ENCODE results near the gene ISOC2.

Gene ISOC2

DNA sequence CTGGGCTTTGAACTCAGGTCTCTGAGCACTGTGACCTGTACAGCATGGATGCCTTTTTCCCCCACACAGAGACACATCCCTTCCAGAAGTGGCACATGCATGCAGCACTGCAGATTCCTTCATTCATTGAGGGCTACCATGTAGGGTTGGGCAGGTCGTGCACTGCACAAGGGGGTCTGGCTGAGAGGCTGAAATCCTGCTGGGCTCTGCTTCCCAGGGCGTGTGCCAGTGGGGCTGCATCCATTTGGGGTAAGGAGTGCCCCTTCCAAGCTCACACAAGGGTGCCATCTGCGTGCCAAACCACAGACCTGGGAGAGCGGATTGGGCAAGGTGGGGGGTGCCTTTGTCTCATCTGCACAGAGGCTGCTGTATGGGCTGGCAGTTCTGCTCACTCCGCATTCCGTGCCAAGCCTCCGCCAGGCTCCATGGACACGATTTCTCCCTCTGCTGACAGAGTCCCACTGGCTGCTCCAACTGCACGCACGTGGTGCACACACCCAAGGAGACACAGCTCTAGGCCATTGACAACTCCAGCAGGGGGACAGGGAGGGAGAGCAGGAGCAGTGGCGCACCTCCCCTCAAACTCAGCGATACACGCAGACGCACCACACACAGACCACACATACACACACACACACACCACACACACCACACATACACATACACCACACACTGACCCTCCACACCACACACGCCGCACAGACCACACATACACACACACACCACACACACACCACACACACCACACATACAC is 13.8 kb downstream of the ISOC2 start:
- Histone ChIP-seq H3K4me3 (replicated peaks; ENCODE audit: insufficient read depth, low read length) (no peak overlapping the region), H3K27me3 (ENCODE audit: insufficient read depth, poor library complexity, severe bottlenecking) (peaks cover 26% of the 10 kb centered on the region), H3K27ac (replicated peaks) (peak overlapping the region; percentile 23; the same call in 1 of the 2 replicates)
- DNase-seq (ENCODE audit: low read depth in 1 of 2, low spot score in 1 of 2) = peak in 1 of 2 experiments; percentile 91
- no peak for TF ChIP-seq REST (IDR thresholded peaks at IDR 0.05; ENCODE audit: insufficient replicate concordance, low read depth)
- peak; percentile 59; the same call in 1 of the 2 replicates for TF ChIP-seq POLR2AphosphoS5 (IDR thresholded peaks at IDR 0.05; ENCODE audit: low read depth)

DNA sequence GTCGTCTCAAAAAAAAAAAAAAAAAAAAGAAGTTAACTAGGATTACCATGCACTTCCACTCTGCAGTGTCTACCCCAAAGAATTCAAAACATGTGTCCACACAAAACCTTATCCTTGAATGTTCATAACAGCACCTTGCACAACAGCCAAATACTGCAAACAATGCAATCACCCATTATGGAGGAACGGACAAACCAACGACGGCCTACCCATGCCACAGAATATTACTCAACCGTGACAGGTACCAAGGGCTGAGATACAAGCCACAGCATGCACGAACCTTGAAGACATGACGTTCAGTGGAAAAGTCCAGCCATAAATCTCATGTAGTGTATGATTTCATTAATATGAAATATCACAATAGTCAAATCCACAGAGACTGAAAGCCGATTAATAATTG is 15.4 kb downstream of the ISOC2 start:
- H3K27me3 ChIP-seq (ENCODE audit: insufficient read depth, poor library complexity, severe bottlenecking) = peaks cover 24% of the 10 kb centered on the region

GRCh38 chr19:55444646-55445045 is 16.8 kb downstream of the ISOC2 start:
- TF ChIP-seq GABPA (IDR thresholded peaks at IDR 0.05; ENCODE audit: low read depth) = no peak
- no peak for TF ChIP-seq REST (IDR thresholded peaks at IDR 0.05; ENCODE audit: insufficient replicate concordance, low read depth)
- no peak for TF ChIP-seq SPI1 (IDR thresholded peaks at IDR 0.05; ENCODE audit: borderline replicate concordance, low read depth)
- Histone ChIP-seq H3K27ac (replicated peaks) (no peak overlapping the region), H3K27me3 (ENCODE audit: insufficient read depth, poor library complexity, severe bottlenecking) (peaks cover 34% of the 10 kb centered on the region), H3K4me3 (replicated peaks; ENCODE audit: insufficient read depth, low read length) (no peak overlapping the region)
- no peak for DNase-seq (ENCODE audit: low read depth in 1 of 2, low spot score in 1 of 2)

More for the DNA sequence above, 15.4 kb downstream of the ISOC2 start:
- no peak overlapping the region for H3K4me3 ChIP-seq (replicated peaks; ENCODE audit: insufficient read depth, low read length)
- H3K27ac ChIP-seq (replicated peaks) = no peak overlapping the region
- TF ChIP-seq SPI1 (IDR thresholded peaks at IDR 0.05; ENCODE audit: borderline replicate concordance, low read depth) = no peak
- TF ChIP-seq REST (IDR thresholded peaks at IDR 0.05; ENCODE audit: insufficient replicate concordance, low read depth) = no peak
- TF ChIP-seq GABPA (IDR thresholded peaks at IDR 0.05; ENCODE audit: low read depth) = no peak
- DNase-seq (ENCODE audit: low read depth in 1 of 2, low spot score in 1 of 2) = peak in 1 of 2 experiments; percentile 77

DNA sequence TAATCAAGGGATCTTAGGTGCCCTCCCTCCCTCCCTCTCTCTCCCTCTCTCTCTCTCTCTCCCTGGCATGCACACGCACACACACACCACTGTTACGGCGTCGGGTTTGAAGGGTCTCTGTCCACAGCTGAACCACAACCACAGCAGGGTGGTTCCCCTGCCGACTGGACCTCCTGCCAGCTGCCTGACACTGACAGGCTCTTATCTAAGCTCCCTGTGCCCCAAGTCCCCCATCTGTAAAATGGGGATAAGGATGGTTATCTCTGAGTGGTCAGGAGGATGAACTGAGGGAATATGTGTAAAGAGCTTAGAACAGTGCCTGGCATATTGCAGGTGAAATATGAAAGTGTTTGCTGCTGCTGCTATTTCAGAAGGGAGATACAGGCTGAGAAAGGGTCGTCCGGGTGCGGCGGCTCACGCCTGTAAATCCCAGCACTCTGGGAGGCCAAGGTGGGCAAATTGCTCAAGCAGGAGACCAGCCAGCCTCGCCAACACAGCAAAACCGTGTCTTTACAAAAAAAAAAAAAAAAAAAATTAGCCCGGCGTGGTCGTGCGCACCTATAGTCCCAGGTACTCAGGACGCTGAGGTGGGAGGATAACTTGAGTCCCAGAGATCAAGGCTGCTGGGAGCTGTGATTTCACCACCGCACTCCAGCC is 17.5 kb downstream of the ISOC2 start:
- H3K27ac ChIP-seq (replicated peaks) = no peak overlapping the region
- TF ChIP-seq, protein P1, sequence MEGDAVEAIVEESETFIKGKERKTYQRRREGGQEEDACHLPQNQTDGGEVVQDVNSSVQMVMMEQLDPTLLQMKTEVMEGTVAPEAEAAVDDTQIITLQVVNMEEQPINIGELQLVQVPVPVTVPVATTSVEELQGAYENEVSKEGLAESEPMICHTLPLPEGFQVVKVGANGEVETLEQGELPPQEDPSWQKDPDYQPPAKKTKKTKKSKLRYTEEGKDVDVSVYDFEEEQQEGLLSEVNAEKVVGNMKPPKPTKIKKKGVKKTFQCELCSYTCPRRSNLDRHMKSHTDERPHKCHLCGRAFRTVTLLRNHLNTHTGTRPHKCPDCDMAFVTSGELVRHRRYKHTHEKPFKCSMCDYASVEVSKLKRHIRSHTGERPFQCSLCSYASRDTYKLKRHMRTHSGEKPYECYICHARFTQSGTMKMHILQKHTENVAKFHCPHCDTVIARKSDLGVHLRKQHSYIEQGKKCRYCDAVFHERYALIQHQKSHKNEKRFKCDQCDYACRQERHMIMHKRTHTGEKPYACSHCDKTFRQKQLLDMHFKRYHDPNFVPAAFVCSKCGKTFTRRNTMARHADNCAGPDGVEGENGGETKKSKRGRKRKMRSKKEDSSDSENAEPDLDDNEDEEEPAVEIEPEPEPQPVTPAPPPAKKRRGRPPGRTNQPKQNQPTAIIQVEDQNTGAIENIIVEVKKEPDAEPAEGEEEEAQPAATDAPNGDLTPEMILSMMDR (IDR thresholded peaks at IDR 0.05; ENCODE audit: insufficient read depth, low read length) = no peak
- no peak for TF ChIP-seq GABPA (IDR thresholded peaks at IDR 0.05; ENCODE audit: low read depth)
- no peak for TF ChIP-seq POLR2AphosphoS5 (IDR thresholded peaks at IDR 0.05; ENCODE audit: low read depth)
- no peak for TF ChIP-seq REST (IDR thresholded peaks at IDR 0.05; ENCODE audit: insufficient replicate concordance, low read depth)
- TF ChIP-seq SPI1 (IDR thresholded peaks at IDR 0.05; ENCODE audit: borderline replicate concordance, low read depth) = no peak
- DNase-seq (ENCODE audit: low read depth in 1 of 2, low spot score in 1 of 2) = no peak
- peaks cover 34% of the 10 kb centered on the region for H3K27me3 ChIP-seq (ENCODE audit: insufficient read depth, poor library complexity, severe bottlenecking)
- no peak overlapping the region for H3K4me3 ChIP-seq (replicated peaks; ENCODE audit: insufficient read depth, low read length)
